GM20000 (cell line): ENCODE measurements around the gene CLIC5.
A peak's percentile ranks its signal among the peaks of the same experiment; 100 is the strongest.
"Not testable (repeated sequence)": the region's sequence is repeated elsewhere in the genome, so short reads cannot be mapped to it uniquely, and the experiment has no call there.

Source experiments
- DNase-seq: peaks from one replicate; pipeline ENCODE4 v3.0.0; 2012; ENCODE audit warnings: low spot score
- CTCF ChIP-seq: IDR thresholded peaks from 2 replicates; pipeline ENCODE4 v1.5.1; 2012; ENCODE audit warnings: mild to moderate bottlenecking, control low read depth; ENCODE audit errors: extremely low read depth, missing control alignments

CLIC5 gene

GRCh38 chr6:45927421-45928320, 88.0 kb downstream of the CLIC5 start:
- no peak for TF ChIP-seq CTCF
- DNase-seq: no peak

DNA sequence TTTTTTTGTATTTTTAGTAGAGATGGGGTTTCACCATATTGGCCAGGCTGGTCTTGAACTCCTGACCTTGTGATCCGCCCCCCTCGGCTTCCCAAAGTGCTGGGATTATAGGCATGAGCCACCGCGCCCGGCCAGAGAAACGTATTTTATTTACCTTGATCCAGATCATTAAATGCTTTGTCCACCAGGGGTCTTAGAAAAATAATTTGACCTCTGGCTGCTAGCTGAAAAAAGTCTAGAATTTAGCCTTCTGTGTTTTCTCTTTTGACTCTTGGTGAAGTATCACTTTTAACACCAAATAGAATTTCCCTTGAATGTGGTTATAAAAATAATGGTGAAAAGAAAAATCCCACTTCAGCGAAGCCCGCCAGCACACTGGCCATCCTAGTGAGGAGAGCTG, 89.2 kb downstream of the CLIC5 start:
- DNase-seq: not testable (repeated sequence)

DNA sequence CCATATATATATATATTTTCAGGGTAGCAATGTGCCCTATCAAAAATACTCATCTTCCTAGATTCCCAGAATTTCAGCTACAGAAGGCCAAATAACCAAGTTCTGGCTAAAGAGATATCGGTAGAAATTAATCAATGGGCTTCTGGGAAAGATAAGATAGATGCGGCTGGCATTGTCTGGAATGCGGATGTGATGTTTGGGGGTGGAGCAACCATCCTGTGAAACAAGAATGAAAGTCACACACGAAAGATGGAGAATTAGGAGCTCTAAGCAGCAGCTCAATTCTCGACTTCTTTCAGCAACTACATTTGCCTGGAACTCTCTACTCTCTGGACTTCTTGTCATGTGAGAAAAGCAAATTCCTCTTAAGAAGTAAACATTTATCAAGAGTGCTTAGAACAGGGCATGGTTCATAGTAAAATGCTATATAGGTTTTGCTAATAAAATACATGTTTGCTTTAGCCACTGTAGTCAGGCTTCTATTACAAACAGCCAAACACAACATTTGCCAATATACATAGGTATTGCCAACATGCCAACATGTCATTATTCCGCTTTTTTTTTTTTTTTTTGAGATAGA, 90.8 kb downstream of the CLIC5 start:
- no peak for DNase-seq
- no peak for TF ChIP-seq CTCF

GRCh38 chr6:45923831-45924391, 91.7 kb downstream of the CLIC5 start:
- TF ChIP-seq CTCF: no peak

DNA sequence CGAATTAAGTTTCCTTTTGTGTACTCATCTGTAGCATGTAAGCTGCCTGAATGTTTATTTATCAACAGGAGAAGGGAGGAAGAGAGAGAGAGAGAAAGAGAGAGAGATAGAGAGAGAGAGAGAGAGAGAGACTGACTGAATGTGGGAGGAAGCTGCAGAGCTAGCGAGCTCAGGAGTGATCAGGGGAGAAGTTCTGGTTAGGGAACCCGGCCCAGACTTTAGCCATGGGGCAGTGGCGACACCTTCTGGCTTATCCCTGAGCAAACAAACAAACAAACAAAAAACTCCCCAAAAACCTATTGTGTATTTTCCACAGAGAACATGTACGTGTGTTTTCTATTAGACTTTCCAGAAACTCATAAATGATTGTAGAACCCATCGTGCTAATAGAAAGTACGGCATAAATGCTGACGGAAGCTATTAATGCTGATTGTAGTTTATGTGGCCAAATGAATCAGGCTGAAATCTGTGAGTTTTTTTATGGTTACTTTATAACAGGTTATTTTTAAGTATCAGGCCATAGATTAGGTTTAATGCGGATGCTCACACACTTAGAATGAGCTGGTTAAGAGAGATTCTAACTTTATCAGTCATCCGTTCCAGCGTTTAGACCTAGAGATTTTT, 92.8 kb downstream of the CLIC5 start:
- peak; percentile 64 for TF ChIP-seq CTCF
- peak; percentile 61 for DNase-seq

More at GRCh38 chr6:45923831-45924391, 91.7 kb downstream of the CLIC5 start:
- peak; percentile 28 for DNase-seq

DNA sequence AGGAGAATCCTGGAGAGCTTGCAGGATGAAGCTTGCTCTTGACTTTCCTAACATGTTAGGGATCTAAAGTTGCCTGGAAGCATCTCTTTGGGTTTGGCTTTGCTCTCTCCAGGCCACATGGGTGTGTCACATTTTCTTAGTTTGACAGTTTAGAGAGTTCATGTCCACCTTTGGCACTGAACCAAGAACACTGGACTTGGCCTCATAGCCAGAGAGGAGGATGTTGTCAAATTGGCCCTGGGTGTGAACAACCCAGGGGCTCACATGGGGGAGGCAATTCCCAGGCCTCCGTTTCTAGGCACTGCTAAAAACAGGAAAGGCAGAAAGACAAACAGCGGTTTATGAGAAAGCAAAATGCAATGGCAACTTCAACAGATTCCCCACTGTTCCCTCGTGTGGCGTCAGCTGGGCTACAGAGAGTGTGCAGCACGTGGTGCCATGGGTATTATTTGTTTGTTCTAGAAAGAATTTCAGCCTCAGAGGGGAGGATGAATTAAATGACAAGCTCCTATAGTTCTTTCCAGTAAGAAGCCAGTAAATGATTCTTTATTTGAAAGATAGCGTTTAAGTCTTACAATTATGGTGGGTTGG, 93.9 kb downstream of the CLIC5 start:
- no peak for DNase-seq
- no peak for TF ChIP-seq CTCF

GRCh38 chr6:45920819-45921511, 94.7 kb downstream of the CLIC5 start:
- TF ChIP-seq CTCF: no peak
- DNase-seq: peak; percentile 57
